ENCODE data around the gene LBP. TPM values are rescaled to one million over a fixed set of nuclear protein-coding genes. Genes with fewer than 3 reads are reported as not detected.

Gene LBP
- total and polyA plus RNA-seq, 2 donors from 2014 or later, result 1.2 to 2.3 TPM

DNA sequence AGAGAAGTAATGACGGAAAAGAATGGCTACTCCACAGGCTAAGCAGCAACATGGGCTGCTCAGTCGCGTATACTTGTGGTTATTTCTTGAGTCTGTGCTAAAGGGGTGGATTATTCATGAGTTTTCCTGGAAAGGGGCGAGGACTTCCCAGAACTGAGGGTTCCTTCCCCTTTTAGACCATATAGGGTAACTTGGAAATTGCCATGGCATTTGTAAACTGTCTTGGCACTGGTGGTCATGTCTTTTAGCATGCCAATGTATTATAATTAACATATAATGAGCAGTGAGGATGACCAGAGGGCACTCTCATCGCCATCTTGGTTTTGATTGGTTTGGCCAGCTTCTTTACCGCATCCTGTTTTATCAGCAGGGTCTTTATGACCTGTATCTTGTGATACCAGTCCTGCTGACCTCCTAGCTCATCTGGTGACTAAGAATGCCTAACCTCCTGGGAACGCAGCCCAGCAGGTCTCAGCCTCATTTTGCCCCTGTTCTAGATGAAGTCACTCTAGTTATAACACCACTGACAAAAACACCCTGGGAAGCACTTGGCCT lies 11.4 kb downstream of the LBP start:
- no peak for FAIRE-seq
- TF ChIP-seq, protein P1, sequence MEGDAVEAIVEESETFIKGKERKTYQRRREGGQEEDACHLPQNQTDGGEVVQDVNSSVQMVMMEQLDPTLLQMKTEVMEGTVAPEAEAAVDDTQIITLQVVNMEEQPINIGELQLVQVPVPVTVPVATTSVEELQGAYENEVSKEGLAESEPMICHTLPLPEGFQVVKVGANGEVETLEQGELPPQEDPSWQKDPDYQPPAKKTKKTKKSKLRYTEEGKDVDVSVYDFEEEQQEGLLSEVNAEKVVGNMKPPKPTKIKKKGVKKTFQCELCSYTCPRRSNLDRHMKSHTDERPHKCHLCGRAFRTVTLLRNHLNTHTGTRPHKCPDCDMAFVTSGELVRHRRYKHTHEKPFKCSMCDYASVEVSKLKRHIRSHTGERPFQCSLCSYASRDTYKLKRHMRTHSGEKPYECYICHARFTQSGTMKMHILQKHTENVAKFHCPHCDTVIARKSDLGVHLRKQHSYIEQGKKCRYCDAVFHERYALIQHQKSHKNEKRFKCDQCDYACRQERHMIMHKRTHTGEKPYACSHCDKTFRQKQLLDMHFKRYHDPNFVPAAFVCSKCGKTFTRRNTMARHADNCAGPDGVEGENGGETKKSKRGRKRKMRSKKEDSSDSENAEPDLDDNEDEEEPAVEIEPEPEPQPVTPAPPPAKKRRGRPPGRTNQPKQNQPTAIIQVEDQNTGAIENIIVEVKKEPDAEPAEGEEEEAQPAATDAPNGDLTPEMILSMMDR (IDR thresholded peaks at IDR 0.05; ENCODE audit: borderline replicate concordance, extremely low read depth, insufficient read depth), result no peak
- intact Hi-C loops (cut with DNase I), result no loop called here
- Histone ChIP-seq H3K9me3 (ENCODE audit: control insufficient read depth in 2 of 3, insufficient read depth in 1 of 3, low read length in 3 of 3) (no peaks in the 10 kb centered on the region), H3K9ac (ENCODE audit: low read length in 3 of 3) (no peak overlapping the region), H3K36me3 (ENCODE audit: control insufficient read depth in 2 of 3, insufficient read depth in 3 of 3, low read length in 3 of 3) (no peaks in the 10 kb centered on the region), H3K27me3 (ENCODE audit: control insufficient read depth, insufficient read depth, low read length) (no peaks in the 10 kb centered on the region), H3K27ac (ENCODE audit: low read depth in 2 of 2, low read length in 2 of 2) (no peak overlapping the region), H3K4me1 (ENCODE audit: control insufficient read depth in 2 of 3, insufficient read depth in 2 of 3, low read depth in 1 of 3, low read length in 3 of 3) (peaks cover 2 to 13% (median 2%) of the 10 kb centered on the region in 3 donors), H3K4me3 (ENCODE audit: low read length in 3 of 3) (no peak overlapping the region)
- DNase-seq, result no peak

DNA sequence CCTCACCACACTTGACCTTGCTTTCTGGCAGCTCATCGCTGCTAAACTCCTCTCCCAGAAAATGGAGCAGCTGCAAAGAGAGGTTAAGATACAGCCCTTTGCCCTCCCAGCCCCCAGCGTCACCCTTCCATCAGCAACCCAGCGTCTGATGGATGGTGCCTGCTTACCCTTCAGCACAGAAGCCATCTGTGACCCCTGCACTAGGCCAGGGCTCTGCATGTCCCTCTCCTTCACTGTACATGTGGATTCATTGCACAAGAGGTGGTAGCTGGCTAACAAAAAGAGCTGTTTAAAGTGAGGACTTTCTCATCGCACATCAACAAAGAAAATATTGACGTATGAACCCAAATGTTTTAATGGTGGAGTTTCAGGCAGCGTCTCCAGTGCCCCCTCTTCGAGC lies 12.3 kb downstream of the LBP start:
- DNase-seq (no peak), FAIRE-seq (no peak)
- Histone ChIP-seq H3K36me3 (ENCODE audit: control insufficient read depth in 2 of 3, insufficient read depth in 3 of 3, low read length in 3 of 3) (no peaks in the 10 kb centered on the region), H3K4me1 (ENCODE audit: control insufficient read depth in 2 of 3, insufficient read depth in 2 of 3, low read depth in 1 of 3, low read length in 3 of 3) (peaks cover 0 to 6% (median 2%) of the 10 kb centered on the region in 3 donors), H3K27me3 (ENCODE audit: control insufficient read depth, insufficient read depth, low read length) (no peaks in the 10 kb centered on the region), H3K4me3 (ENCODE audit: low read length in 3 of 3) (no peak overlapping the region), H3K9me3 (ENCODE audit: control insufficient read depth in 2 of 3, insufficient read depth in 1 of 3, low read length in 3 of 3) (no peaks in the 10 kb centered on the region), H3K27ac (ENCODE audit: low read depth in 2 of 2, low read length in 2 of 2) (no peak overlapping the region), H3K9ac (ENCODE audit: low read length in 3 of 3) (no peak overlapping the region)
- intact Hi-C loops (cut with DNase I), result no loop called here
- TF ChIP-seq, protein P1 (IDR thresholded peaks at IDR 0.05; ENCODE audit: borderline replicate concordance, extremely low read depth, insufficient read depth), result no peak

DNA sequence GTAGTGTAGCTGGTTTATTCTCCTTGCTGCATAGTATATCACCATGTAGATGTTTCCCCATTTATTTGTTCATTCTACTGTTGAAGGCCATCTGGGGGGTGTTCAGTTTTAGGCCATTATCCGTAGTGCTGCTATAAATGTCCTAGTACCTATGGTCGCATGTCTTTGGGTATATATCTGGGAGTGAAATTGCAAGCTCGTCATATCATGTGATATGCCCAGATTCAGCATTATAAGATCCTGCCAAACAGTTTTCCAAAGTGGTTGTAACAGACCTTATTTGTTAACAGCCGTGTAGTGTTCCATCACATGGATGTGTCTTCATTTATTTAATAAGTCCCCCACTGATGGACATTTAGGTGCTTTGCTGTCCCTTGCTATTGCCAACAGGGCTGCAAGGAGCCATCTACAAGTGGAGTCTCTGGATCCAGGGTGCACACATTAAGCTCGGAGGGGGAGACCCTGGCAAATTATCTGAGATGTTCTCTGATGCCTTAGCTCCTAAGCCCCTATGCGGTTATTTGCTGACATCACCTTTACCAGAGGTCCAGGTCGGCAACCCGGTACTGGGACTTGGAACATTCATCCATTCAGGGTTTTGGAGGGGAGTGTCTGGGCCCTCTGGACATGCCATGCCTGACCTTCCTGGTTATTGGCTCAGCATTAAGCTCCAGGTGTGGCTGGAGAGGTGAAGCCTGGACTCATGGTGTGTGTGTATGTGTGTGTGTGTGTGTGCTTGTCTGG lies 16.9 kb downstream of the LBP start:
- intact Hi-C loops (cut with DNase I), result no loop called here
- H3K4me3 ChIP-seq (ENCODE audit: low read length in 3 of 3), result no peak overlapping the region
- H3K9me3 ChIP-seq (ENCODE audit: control insufficient read depth in 2 of 3, insufficient read depth in 1 of 3, low read length in 3 of 3), result no peaks in the 10 kb centered on the region
- no peaks in the 10 kb centered on the region for H3K4me1 ChIP-seq (ENCODE audit: control insufficient read depth in 2 of 3, insufficient read depth in 2 of 3, low read depth in 1 of 3, low read length in 3 of 3)
- FAIRE-seq, result no peak
- no peaks in the 10 kb centered on the region for H3K36me3 ChIP-seq (ENCODE audit: control insufficient read depth in 2 of 3, insufficient read depth in 3 of 3, low read length in 3 of 3)
- H3K27ac ChIP-seq (ENCODE audit: low read depth in 2 of 2, low read length in 2 of 2), result no peak overlapping the region
- no peak for DNase-seq
- H3K9ac ChIP-seq (ENCODE audit: low read length in 3 of 3), result no peak overlapping the region
- no peaks in the 10 kb centered on the region for H3K27me3 ChIP-seq (ENCODE audit: control insufficient read depth, insufficient read depth, low read length)
- TF ChIP-seq, protein P1 (IDR thresholded peaks at IDR 0.05; ENCODE audit: borderline replicate concordance, extremely low read depth, insufficient read depth), result no peak

All from kidney (tissue), 14 donors.